Measurements from ENCODE around the gene OR2AG1. TPM values are rescaled to one million over a fixed set of nuclear protein-coding genes. Genes with fewer than 3 reads are reported as not detected.

Gene OR2AG1
- total and polyA plus RNA-seq, 2 experiments from 2014 or later, result not detected

DNA sequence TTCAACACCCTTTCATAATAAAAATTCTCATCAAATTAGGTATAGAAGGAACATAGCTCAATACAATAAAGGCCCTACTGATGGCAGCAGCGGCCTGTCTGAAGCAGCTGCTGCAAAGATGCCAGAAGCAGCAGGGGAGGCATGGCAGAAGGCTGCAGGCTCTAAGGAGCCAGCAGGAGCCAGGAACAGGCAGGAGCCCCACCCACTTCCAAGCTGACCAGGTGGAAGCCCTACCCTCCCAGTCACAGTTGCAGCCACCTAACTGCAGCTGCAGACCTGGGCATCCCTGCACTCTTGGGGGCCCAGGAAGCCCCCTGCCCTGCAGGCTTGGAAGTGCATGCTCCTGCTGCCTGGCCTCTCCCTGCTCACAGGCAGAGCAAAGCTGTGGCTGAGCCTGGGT, 34.9 kb downstream of the OR2AG1 start:
- no peak overlapping the region for H2AFZ ChIP-seq
- in situ Hi-C loops (cut with MboI), result no loop called here
- WGBS, 2 experiments (ENCODE audit: low coverage in 1 of 2, low lambda C conversion rate in 2 of 2, missing lambda C conversion rate in 2 of 2), result 41 to 77% methylated on average over 1 of the region's 1 CpG
- H3K79me2 ChIP-seq (ENCODE audit: insufficient read depth), result no peaks in the 10 kb centered on the region
- peak; percentile 13 for DNase-seq
- no peaks in the 10 kb centered on the region for H3K9me2 ChIP-seq (ENCODE audit: insufficient read depth)
- H4K20me1 ChIP-seq (ENCODE audit: insufficient read depth), result no peaks in the 10 kb centered on the region
- H3K9ac ChIP-seq, result no peak overlapping the region
- H3K4me3 ChIP-seq, result no peak overlapping the region
- no peak for TF ChIP-seq EZH2phosphoT487 (IDR thresholded peaks at IDR 0.05; ENCODE audit: insufficient read depth, low read depth)
- no peak for TF ChIP-seq EZH2 (IDR thresholded peaks at IDR 0.05; ENCODE audit: insufficient read depth, poor library complexity, severe bottlenecking)
- no peaks in the 10 kb centered on the region for H3K9me3 ChIP-seq (ENCODE audit: low read depth)
- no peak overlapping the region for H3K4me2 ChIP-seq (ENCODE audit: unreplicated experiment)
- H3K36me3 ChIP-seq (ENCODE audit: low read depth), result no peaks in the 10 kb centered on the region
- H3K4me1 ChIP-seq (ENCODE audit: insufficient read depth), result no peaks in the 10 kb centered on the region
- H3F3A ChIP-seq (ENCODE audit: insufficient read depth), result no peaks in the 10 kb centered on the region
- H3K27me3 ChIP-seq (replicated peaks; ENCODE audit: insufficient read depth), result no peaks in the 10 kb centered on the region
- H3K27ac ChIP-seq, result no peak overlapping the region

DNA sequence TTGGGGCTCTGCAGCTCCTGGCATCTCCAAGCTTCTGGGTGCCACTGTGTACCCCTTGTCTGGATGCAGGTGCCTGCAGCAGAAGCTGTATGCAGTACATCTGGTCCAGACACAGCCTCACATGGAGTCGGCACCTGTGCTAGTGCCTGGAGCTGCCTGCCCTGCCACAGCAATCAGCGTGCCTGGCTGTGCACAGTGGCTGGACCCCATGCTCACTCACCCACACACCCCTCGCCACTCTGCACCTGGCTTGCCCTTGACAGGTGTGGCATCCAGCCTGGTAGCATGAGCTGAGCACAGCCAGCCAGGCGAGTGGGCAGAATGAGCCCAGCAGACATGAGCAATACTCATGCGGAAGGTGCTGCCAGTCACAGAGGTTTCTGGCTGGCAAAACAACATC, 36.1 kb downstream of the OR2AG1 start:
- 73 to 77% methylated on average over 5 of the region's 5 CpGs for WGBS, 2 experiments (ENCODE audit: low coverage in 1 of 2, low lambda C conversion rate in 2 of 2, missing lambda C conversion rate in 2 of 2)
- Histone ChIP-seq H3K36me3 (ENCODE audit: low read depth) (no peaks in the 10 kb centered on the region), H3K9ac (no peak overlapping the region), H3K79me2 (ENCODE audit: insufficient read depth) (no peaks in the 10 kb centered on the region), H3K4me3 (no peak overlapping the region), H3K27ac (no peak overlapping the region), H4K20me1 (ENCODE audit: insufficient read depth) (no peaks in the 10 kb centered on the region), H3K27me3 (replicated peaks; ENCODE audit: insufficient read depth) (no peaks in the 10 kb centered on the region), H3K9me3 (ENCODE audit: low read depth) (no peaks in the 10 kb centered on the region), H2AFZ (no peak overlapping the region), H3F3A (ENCODE audit: insufficient read depth) (no peaks in the 10 kb centered on the region), H3K9me2 (ENCODE audit: insufficient read depth) (no peaks in the 10 kb centered on the region), H3K4me1 (ENCODE audit: insufficient read depth) (no peaks in the 10 kb centered on the region), H3K4me2 (ENCODE audit: unreplicated experiment) (no peak overlapping the region)
- in situ Hi-C loops (cut with MboI), result no loop called here
- TF ChIP-seq EZH2phosphoT487 (IDR thresholded peaks at IDR 0.05; ENCODE audit: insufficient read depth, low read depth) (no peak), EZH2 (IDR thresholded peaks at IDR 0.05; ENCODE audit: insufficient read depth, poor library complexity, severe bottlenecking) (no peak)
- no peak for DNase-seq

DNA sequence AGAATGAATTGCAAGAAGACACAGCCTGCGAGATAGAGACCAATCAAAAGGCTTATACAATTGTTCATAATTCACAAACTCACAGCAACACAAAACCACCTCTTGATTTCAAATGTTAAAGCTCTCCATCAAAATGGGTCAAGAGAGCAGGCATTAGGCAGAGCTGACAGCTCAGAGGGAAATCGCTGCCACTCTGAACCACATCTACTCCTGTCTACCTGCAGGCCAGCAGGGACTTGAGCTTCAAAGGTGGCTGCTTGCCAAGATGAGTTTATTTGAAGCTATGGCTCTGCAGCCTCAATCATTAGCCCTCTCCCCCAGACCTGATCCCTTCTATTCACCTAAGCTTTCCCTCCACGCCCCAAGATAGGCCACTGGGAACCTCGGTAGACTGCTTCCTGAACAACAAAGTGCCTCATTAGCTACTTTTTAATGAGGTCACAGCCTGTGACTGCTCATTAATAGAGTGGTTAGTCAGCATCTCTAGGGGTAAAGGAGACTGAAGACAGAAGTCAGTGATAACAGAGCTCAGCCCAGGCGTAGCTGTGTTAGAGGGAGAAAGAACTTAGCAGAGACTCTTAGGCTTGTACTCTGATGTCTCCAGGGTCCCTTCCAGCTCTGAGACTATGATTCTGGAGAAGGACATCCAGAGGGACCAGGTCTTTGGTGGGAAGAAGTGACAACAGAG, 41.5 kb downstream of the OR2AG1 start:
- no peaks in the 10 kb centered on the region for H3K9me3 ChIP-seq (ENCODE audit: low read depth)
- H2AFZ ChIP-seq, result no peak overlapping the region
- H3K9me2 ChIP-seq (ENCODE audit: insufficient read depth), result no peaks in the 10 kb centered on the region
- no peaks in the 10 kb centered on the region for H3F3A ChIP-seq (ENCODE audit: insufficient read depth)
- H3K4me2 ChIP-seq (ENCODE audit: unreplicated experiment), result no peak overlapping the region
- H3K4me1 ChIP-seq (ENCODE audit: insufficient read depth), result no peaks in the 10 kb centered on the region
- 63 to 70% methylated on average over 5 of the region's 5 CpGs for WGBS, 2 experiments (ENCODE audit: low coverage in 1 of 2, low lambda C conversion rate in 2 of 2, missing lambda C conversion rate in 2 of 2)
- no peak overlapping the region for H3K9ac ChIP-seq
- DNase-seq, result no peak
- H4K20me1 ChIP-seq (ENCODE audit: insufficient read depth), result no peaks in the 10 kb centered on the region
- H3K27me3 ChIP-seq (replicated peaks; ENCODE audit: insufficient read depth), result no peaks in the 10 kb centered on the region
- H3K36me3 ChIP-seq (ENCODE audit: low read depth), result no peaks in the 10 kb centered on the region
- no peaks in the 10 kb centered on the region for H3K79me2 ChIP-seq (ENCODE audit: insufficient read depth)
- in situ Hi-C loops (cut with MboI), result no loop called here
- H3K27ac ChIP-seq, result no peak overlapping the region
- TF ChIP-seq EZH2phosphoT487 (IDR thresholded peaks at IDR 0.05; ENCODE audit: insufficient read depth, low read depth) (no peak), EZH2 (IDR thresholded peaks at IDR 0.05; ENCODE audit: insufficient read depth, poor library complexity, severe bottlenecking) (no peak)
- no peak overlapping the region for H3K4me3 ChIP-seq

DNA sequence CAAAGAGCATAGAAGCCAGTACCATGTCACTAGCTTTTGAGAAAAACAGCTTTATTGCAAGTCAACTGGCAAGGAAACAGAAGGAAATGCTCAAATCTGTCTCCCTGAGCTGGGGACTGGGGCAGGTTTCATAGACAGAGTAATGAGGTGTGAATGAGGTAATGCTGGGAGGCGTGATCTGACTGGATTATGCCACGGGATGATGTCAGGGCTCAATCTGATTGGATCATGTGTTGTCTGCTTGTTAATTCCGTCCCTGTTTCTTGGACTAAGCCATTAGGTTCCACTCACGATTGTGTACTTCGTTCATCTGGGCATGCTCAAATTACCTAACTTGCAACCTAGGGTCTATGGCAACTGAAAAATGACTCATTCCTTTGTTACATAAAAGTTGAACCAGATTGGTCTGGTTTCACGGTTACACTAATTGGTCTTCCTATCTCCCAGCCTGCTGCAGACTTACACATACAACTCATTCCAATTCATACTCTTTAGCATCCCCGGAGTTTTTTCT, 42.5 kb downstream of the OR2AG1 start:
- no peaks in the 10 kb centered on the region for H3K9me3 ChIP-seq (ENCODE audit: low read depth)
- DNase-seq, result no peak
- no peaks in the 10 kb centered on the region for H3K4me1 ChIP-seq (ENCODE audit: insufficient read depth)
- no peaks in the 10 kb centered on the region for H3K9me2 ChIP-seq (ENCODE audit: insufficient read depth)
- H3K79me2 ChIP-seq (ENCODE audit: insufficient read depth), result no peaks in the 10 kb centered on the region
- WGBS, 2 experiments (ENCODE audit: low coverage in 1 of 2, low lambda C conversion rate in 2 of 2, missing lambda C conversion rate in 2 of 2), result 58 to 60% methylated on average over 7 of the region's 7 CpGs
- H3K4me3 ChIP-seq, result no peak overlapping the region
- no peak overlapping the region for H3K4me2 ChIP-seq (ENCODE audit: unreplicated experiment)
- TF ChIP-seq EZH2 (IDR thresholded peaks at IDR 0.05; ENCODE audit: insufficient read depth, poor library complexity, severe bottlenecking), result no peak
- no peak for TF ChIP-seq EZH2phosphoT487 (IDR thresholded peaks at IDR 0.05; ENCODE audit: insufficient read depth, low read depth)
- in situ Hi-C loops (cut with MboI), result no loop called here
- no peaks in the 10 kb centered on the region for H3K27me3 ChIP-seq (replicated peaks; ENCODE audit: insufficient read depth)
- H3K27ac ChIP-seq, result no peak overlapping the region
- no peaks in the 10 kb centered on the region for H3F3A ChIP-seq (ENCODE audit: insufficient read depth)
- no peak overlapping the region for H3K9ac ChIP-seq
- H3K36me3 ChIP-seq (ENCODE audit: low read depth), result no peaks in the 10 kb centered on the region
- no peaks in the 10 kb centered on the region for H4K20me1 ChIP-seq (ENCODE audit: insufficient read depth)
- H2AFZ ChIP-seq, result no peak overlapping the region

Measured in GM23248 (cell line).